GM19397 (cell line): ENCODE data around the gene BTBD9.

ENCODE experiments used
- ATAC-seq: cut with Tn5 transposase; IDR thresholded peaks from one replicate; pipeline ENCODE4 v1.9.1; 2021; ENCODE audit warnings: mild to moderate bottlenecking, moderate library complexity; ENCODE audit not compliant: unreplicated experiment

BTBD9 gene

GRCh38 chr6:38566295-38567030, 73.3 kb downstream of the BTBD9 start:
- no peak for ATAC-seq

- no peak for ATAC-seq
Measured at GRCh38 chr6:38564301-38564700, 75.4 kb downstream of the BTBD9 start.

GRCh38 chr6:38555606-38556005, 84.1 kb downstream of the BTBD9 start:
- ATAC-seq, result no peak

GRCh38 chr6:38554700-38555413, 84.9 kb downstream of the BTBD9 start:
- ATAC-seq, result no peak

GRCh38 chr6:38554014-38554413, 85.7 kb downstream of the BTBD9 start:
- no peak for ATAC-seq

GRCh38 chr6:38552121-38552520, 87.6 kb downstream of the BTBD9 start:
- ATAC-seq, result no peak

GRCh38 chr6:38549795-38550194, 89.9 kb downstream of the BTBD9 start:
- ATAC-seq, result no peak

GRCh38 chr6:38549180-38549579, 90.5 kb downstream of the BTBD9 start:
- ATAC-seq, result no peak

GRCh38 chr6:38543022-38543421, 96.7 kb downstream of the BTBD9 start:
- no peak for ATAC-seq

GRCh38 chr6:38542031-38542430, 97.7 kb downstream of the BTBD9 start:
- ATAC-seq, result no peak

- no peak for ATAC-seq
Measured at GRCh38 chr6:38533064-38533463, 106.7 kb downstream of the BTBD9 start.

GRCh38 chr6:38531134-38531533, 108.6 kb downstream of the BTBD9 start:
- ATAC-seq, result no peak

- ATAC-seq, result no peak
Measured at GRCh38 chr6:38528196-38528965, 111.3 kb downstream of the BTBD9 start.

GRCh38 chr6:38527371-38527770, 112.4 kb downstream of the BTBD9 start:
- ATAC-seq, result no peak

GRCh38 chr6:38525888-38526287, 113.8 kb downstream of the BTBD9 start:
- no peak for ATAC-seq

GRCh38 chr6:38524436-38525145, 115.1 kb downstream of the BTBD9 start:
- ATAC-seq, result no peak

GRCh38 chr6:38522322-38522721, 117.4 kb downstream of the BTBD9 start:
- ATAC-seq, result no peak

GRCh38 chr6:38518511-38519304, 121.0 kb downstream of the BTBD9 start:
- no peak for ATAC-seq

- ATAC-seq, result no peak
Measured at GRCh38 chr6:38517005-38517404, 122.7 kb downstream of the BTBD9 start.

- ATAC-seq, result no peak
Measured at GRCh38 chr6:38514399-38514798, 125.3 kb downstream of the BTBD9 start.
